HG03039 (cell line): ENCODE results near the gene PTPRJ.
"Not testable (repeated sequence)": the region's sequence is repeated elsewhere in the genome, so short reads cannot be mapped to it uniquely, and the experiment has no call there.

Experiments
- ATAC-seq: cut with Tn5 transposase; IDR thresholded peaks from one replicate; pipeline ENCODE4 v1.9.1; 2021; ENCODE audit warnings: mild to moderate bottlenecking, moderate library complexity; ENCODE audit not compliant: unreplicated experiment

The PTPRJ gene

DNA sequence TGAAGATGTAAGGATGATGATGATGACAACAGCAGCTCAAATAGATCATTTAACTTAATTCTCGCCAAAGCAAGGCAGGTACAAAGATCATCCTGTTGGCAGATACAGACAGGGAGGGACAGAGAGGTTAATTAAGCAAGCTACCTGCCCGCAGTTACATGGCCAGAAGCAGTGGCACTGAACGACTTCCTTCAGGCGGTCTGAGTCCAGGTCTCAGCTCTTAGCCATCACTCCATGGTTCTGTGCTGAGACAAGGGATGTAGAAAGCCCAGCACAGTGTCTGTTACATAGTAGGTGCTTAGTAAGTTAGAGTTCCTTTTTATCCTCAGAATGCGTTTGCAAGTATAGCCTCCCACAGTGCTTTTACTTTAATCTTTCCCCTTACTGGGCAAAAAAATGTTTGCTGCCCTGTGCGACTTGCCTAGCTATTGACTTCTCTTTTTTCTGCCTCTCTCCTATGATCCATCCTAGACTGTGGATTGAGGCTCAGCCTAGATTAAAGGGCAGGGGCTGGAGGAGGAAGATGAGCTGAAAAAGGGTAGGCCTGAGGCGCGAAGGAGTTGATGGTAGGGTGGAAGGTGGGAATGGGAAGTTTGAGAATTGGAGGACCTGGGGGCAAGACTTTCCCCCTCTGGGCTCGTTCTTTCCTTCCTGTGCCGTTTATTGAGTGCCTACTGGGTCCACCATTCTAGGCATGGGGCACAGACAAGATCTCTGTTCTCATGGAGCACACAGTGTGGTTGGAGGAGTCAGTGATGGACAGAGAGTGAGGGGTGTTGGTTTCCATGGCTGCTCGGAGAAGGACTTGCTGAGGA lies 128.1 kb downstream of the PTPRJ start:
- no peak for ATAC-seq

DNA sequence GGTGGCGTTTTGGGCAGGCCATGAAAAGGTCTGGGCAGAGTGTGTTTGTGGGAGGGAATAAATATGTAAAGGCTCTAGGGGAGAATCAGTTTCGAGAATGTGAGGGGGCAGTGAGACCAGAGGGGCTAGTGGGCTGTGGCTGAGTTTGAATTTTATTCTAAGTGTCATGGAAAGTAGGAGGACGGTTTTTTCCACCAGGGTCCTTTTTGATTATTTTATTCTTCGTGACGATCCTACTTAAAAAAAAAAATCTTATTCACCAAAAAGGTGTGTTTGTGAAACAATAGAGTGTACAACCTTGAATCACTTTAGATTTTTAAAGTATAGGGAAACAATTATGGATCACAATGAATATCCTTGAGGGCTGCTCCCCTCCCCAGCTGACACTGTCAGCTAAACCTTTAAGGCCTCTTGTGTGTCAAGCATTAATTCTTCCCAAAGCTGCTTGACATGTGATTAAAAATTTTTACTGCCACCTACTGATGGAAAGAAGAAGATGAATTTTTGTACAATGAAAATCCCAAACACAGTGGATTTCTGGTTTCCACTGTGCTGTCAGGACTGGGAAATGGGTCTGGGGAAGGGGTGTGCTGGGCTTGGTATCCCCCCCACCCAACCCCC lies 128.8 kb downstream of the PTPRJ start:
- ATAC-seq: no peak

GRCh38 chr11:48110509-48110766 lies 130.1 kb downstream of the PTPRJ start:
- ATAC-seq: no peak

DNA sequence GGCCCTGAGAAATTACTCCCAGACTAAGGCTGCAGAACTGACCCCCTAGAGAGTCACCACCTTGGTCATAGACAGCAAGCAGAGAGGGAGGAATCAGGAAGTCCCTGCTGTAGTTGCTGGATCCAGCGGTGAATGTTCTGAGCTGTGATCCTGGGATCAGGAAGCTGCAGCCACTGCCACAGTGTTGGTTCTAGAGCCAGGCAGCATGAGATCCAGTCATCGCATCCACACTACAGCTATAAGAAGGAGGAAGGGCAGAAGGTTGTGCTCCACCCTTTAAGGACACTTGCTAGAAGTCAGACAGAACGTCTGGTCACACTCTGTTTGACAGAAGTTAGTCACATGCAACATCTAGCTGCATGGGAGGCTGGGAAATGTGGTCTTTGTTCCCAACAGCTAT lies 131.5 kb downstream of the PTPRJ start:
- no peak for ATAC-seq

GRCh38 chr11:48114740-48115139 lies 134.4 kb downstream of the PTPRJ start:
- no peak for ATAC-seq

GRCh38 chr11:48116437-48117228 lies 136.3 kb downstream of the PTPRJ start:
- no peak for ATAC-seq

- no peak for ATAC-seq
Observed at GRCh38 chr11:48122246-48122645, 141.9 kb downstream of the PTPRJ start.

DNA sequence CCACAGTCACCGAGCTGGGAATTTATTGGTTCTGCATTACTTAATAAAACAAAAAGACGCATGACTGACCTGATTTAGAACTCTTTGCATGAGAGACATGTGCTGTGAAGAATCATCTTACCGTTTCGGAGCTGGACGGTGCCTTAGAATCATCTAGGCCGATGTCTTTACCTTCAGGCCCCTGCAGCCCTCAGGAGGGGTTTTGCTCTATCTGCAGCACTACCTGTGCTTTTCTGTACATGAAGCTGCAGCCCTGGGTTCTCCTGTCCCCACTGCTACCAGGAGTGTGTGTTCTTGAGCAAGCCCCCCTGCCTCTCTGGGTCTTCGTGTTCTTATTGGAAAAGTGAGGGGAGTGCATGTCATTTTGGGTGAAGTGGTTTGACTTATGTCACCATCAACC lies 142.3 kb downstream of the PTPRJ start:
- ATAC-seq: no peak

- no peak for ATAC-seq
Observed at GRCh38 chr11:48123254-48123875, 143.0 kb downstream of the PTPRJ start.

- ATAC-seq: no peak
Observed at GRCh38 chr11:48123934-48124755, 143.8 kb downstream of the PTPRJ start.

GRCh38 chr11:48124880-48125279 lies 144.5 kb downstream of the PTPRJ start:
- ATAC-seq: no peak

- no peak for ATAC-seq
Observed at GRCh38 chr11:48125866-48126265, 145.5 kb downstream of the PTPRJ start.

DNA sequence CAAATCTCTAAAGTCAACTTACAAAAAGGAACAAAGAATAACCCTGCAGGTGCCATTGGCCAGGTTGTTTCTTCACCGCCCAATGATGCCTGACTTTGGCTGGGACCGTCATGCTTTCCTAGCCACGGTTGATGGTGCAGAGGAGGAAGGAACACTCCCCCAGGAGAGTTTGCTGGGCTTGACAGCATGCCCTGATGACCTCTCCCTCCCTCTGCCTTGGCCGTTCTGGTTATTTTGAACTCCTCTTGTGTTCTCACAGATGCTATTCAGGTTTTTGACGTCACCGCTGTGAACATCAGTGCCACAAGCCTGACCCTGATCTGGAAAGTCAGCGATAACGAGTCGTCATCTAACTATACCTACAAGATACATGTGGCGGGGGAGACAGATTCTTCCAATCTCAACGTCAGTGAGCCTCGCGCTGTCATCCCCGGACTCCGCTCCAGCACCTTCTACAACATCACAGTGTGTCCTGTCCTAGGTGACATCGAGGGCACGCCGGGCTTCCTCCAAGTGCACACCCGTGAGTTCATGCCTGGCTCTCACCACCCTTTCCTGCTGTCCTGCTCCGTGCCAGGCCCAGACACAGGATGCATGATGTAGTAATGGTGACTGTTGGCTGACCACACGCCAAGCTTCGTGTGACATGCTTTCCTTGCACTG lies 147.3 kb downstream of the PTPRJ start:
- no peak for ATAC-seq

DNA sequence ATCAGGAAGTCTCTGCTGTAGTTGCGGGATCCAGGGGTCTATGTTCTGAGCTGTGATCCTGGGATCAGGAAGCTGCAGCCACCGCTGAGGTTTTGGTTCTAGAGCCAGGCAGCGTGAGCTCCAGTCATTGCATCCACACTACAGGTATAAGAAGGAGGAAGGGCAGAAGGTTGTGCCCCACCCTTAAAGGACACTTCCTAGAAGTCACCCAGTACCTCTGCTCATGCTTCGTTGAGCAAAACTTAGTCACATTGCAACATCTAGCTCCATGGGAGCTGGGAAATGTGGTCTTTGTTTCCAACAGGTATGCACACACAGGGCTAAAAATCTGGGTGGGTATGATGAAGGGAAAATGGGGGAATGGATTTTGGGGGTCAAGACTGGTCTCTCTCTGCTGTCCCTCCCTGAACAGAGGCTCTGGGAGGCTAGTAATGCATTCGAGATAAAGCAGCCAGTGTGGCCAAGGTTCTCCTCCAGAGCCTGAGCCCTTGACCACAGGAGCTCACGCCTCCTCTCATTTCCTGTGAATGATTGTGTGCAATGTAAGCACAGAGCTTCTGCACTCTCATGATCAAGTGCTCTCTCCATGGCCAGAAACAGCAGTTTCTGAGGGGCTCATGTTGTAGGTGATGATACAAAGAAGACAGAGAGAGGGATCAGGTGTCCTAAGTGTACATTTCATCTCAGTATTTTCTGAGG lies 149.5 kb downstream of the PTPRJ start:
- ATAC-seq: no peak

DNA sequence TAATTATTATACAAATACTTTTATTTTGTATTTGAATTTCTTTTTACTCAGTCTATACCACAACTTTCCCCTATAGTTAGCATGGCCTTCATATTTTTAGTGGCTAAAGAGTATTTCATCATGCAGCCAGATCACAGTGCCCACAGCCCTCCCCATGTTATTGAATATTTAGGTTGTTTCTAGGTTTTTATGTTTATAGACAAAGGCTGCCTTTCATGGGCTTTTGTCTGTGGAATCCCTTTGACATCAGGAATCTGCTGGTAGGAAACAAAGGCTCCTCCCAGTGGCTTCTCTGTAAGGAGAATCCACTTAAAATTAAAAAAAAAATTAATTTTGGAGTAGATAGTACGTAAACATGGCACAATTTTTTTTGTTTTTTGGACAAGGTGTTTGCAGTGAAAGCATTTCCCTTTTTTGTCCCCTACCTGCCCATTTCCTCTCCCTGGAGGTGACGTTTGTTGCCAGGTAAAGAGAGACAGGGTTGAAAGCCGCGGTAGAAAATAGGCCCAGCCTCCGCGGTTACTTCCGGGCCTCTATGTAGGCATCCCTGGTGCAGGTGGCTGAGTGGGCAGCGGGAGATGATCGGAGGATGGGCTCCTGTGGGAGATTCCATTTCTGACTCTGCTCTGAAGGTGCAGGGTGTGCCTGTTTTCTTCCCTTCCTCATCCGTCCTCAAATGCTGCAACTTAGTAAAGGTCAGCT lies 154.0 kb downstream of the PTPRJ start:
- ATAC-seq: no peak

GRCh38 chr11:48138222-48138621 lies 157.9 kb downstream of the PTPRJ start:
- ATAC-seq: no peak

DNA sequence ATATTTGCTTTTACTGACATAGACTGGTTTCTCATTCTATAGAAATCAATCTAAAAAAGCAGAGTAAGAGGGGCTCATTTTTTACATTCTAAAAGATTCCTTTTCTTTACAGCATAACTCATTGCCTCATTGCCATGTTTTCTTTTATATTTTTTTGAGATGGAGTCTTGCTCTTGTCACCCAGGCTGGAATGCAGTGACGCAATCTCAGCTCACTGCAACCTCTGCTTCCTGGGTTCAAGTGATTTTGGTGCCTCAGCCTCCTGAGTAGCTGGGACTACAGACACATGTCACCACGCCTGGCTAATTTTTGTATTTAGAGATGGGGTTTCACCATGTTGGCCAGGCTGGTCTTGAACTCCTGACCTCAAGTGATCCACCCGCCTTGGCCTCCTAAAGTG lies 159.5 kb downstream of the PTPRJ start:
- not testable (repeated sequence) for ATAC-seq

- no peak for ATAC-seq
Observed at GRCh38 chr11:48141475-48142122, 161.2 kb downstream of the PTPRJ start.
